Measurements from ENCODE around the gene RAP1GAP.
"Not testable (repeated sequence)": the region's sequence is repeated elsewhere in the genome, so short reads cannot be mapped to it uniquely, and the experiment has no call there.

RAP1GAP gene

DNA sequence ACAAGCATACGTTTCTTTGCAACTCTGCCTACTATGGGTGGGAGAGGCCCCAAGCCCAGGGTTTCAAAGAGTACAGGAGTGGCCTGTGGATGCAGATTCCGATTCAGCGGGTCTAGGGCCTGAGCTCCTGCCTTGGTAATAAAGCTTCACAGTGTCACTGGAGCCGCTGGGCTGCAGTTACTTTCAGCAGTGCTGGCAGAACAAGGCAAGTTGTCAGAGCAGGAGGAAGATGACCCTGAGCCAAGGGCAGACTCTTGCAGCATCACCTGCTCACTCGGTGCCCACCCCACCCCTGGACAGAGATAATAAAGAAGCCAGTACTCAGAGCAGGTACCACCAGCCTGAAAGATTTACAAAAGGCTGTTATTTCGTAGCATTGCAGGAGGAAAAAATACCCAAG is 8.0 kb upstream of the RAP1GAP start:
- no peak for DNase-seq (ENCODE audit: low spot score)

- DNase-seq (ENCODE audit: low spot score), result no peak
Measured at GRCh38 chr1:21674957-21675356, 5.8 kb upstream of the RAP1GAP start.

DNA sequence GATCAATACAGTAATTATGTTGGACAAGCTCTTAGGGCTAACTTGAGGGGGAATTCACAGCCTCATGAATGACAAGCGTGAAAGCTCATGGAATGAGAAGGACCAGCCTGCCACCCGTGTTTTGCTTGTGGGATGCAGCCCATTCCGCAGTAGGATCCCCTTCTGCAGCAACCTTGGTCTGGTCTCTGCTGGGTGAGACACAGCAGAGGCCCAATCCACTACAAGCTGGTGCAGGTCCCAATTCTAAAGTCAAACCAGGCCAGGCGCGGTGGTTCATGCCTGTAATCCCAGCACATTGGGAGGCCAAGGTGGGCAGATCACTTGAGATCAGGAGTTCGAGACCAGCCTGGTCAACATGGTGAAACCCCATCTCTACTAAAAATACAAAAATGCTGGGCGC is 4.7 kb upstream of the RAP1GAP start:
- DNase-seq (ENCODE audit: low spot score), result not testable (repeated sequence)

DNA sequence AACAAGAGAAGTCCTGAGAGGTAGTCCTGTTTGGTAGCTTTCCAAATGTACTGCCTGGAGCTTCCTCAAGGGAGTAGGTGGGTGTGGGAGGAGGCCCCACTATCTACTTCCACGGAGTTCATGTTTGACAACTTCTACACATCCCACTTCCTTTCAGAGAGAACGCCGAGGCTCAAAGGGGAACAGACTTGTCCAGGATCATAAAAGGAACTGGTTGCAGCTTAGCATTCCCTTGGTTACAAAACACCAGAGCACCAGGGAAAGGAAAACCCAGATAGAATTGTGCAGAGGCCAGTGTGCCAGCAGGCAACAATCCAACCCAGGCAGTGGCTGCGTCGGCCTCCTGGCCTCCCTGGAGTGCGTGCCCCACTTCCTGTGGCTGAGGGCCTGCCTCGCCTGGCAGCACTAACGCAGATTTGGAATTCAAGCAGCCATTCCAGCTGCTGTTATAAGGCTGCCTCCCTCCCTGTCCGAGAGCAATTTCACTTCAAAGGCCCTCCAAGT is 4.2 kb upstream of the RAP1GAP start:
- peak; percentile 88 for DNase-seq (ENCODE audit: low spot score)

DNA sequence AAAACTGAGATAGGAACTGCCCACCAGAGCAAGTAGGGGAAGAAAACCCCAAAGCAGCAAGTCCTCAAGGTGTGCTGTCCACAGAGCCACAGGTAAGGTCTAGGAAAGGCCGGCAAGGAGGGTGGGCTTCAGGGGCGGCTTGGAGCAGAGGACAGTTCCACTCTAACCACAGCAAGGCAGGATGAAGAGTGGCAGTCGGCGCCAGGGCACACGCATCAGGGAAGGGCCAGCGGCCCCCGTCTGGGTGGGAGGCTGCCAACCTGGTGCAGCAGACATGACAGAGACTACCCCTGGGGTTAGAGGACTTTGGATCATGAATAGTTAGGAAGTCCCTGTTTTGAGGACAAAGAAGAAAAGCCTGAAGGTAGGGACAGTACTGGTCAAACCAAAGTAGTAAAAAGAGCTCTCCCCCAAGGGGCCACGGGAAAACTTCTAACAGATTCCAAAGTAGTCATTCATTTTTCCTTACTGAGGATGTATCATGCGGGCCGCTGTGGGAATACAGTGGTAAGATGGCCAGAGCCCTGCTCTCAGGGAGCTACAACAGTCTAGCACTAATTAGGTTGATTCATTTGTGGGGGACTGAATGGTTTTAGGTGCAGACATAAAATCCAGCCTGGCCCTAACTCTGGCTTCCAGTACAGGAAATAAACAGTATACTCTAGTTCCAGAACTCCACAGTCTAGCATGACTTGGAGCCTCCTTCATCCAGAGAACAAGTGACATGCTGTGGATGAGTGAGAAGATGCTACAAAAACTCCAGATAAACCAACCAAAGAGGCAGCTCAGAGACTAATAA is 3.5 kb upstream of the RAP1GAP start:
- DNase-seq (ENCODE audit: low spot score), result peak; percentile 59

- DNase-seq (ENCODE audit: low spot score), result no peak
Measured at GRCh38 chr1:21671915-21672314, 2.8 kb upstream of the RAP1GAP start.

DNA sequence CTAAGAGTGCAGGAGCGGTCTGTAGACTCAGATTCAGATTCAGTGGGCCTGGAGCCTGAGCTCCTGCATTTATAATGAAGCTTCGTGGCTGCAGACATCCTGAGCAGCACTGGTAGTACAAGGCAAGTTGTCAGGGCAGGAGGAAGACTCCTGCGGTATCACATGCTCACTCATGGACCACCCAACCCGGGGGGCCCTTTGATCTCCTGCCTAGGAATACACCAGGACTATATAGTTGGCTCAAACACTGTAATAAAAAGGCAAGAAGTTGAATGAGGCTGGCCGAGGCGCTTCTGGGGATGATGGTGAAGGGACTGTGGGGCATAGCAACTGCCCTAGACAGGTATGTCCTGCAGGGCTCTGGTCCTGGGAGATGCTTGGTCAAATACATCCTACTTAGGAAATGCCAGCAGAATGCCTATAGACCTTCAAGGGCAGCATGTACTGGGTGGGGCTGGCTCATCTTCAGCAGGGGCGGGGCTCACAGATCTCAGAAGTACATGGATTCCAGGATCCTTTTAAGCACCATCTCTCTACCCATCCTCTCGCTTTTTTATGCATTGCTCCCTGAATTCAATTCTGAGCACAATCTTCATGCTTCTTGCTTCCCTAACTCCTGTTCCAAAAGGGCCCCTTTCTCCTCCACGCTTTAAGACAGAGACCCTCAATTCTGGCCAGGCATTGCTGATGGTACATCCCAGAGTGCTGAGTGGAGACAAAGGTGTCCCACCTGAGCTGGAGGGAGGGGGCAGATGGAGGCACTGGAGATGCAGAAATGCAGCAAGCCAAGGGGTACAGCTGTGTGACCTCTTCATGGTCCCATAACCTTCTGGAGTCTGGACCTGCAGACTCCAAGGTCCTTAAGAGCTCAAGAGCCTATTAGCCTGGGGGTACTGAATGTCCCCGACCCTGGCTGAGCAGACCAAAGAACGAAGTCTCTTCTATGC is 2.1 kb upstream of the RAP1GAP start:
- DNase-seq (ENCODE audit: low spot score), result no peak

GRCh38 chr1:21670059-21670881 is 1.1 kb upstream of the RAP1GAP start:
- DNase-seq (ENCODE audit: low spot score), result no peak

DNA sequence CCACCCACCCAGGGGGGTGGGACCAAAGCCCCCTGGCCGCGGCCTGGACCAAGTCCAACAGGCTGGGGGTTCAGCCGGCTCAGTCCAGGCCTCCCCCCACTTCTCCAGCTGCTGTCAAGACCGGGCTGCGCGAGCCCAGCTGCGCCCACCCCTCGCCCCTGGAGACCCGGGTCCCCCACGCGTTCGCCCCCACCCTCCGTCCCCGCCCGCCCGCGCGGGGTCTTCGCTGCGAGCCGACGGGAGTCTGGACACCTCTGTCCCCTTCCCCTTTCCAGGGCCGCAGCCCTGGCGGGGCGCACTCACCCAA is 253 bp downstream of the RAP1GAP start:
- DNase-seq (ENCODE audit: low spot score), result no peak

- DNase-seq (ENCODE audit: low spot score), result no peak
Measured at GRCh38 chr1:21668232-21668950, 766 bp downstream of the RAP1GAP start.

DNA sequence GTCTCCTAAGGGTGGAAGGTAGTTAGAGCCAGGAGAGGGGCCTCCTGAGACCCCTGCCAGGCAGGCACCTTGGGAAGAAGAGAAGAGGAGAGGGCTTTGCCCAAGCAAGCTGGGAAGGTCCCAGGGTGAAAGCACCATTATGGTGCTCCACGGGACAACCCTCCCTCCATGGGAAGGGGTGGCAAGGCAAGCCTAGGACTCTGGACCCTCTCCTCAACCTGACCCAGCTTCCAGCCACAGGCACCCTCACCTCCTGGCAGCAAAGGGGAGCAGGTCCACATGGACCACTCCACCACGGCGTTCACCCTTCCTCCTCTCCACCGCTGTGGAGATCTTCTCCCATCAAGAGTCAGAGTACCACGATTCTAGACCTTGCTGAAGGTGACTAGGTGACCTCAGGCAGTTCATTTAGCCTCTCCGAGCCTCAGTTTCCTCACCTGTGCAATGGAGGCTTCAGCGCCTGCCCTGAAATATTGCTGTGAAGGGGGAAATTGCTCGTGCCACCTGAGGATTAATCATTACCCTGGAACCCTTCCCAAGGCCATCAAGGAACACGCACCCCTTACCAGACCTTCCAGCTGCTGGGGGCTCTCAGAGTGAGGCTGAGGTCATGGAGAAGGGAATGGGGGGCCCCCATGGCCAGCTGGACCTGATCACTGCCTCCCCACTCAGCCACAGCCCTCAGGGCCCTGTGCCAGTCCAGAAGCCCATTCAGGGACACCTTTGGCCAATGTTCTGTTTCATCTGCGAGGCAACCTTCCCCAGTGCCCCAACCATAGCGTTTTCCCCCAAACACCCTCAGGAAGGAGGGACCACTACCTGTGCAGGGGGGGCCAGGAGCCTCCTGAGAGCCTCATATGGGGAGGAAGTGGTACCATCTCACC is 1.6 kb downstream of the RAP1GAP start:
- no peak for DNase-seq (ENCODE audit: low spot score)

GRCh38 chr1:21666576-21667320 is 2.4 kb downstream of the RAP1GAP start:
- no peak for DNase-seq (ENCODE audit: low spot score)

DNA sequence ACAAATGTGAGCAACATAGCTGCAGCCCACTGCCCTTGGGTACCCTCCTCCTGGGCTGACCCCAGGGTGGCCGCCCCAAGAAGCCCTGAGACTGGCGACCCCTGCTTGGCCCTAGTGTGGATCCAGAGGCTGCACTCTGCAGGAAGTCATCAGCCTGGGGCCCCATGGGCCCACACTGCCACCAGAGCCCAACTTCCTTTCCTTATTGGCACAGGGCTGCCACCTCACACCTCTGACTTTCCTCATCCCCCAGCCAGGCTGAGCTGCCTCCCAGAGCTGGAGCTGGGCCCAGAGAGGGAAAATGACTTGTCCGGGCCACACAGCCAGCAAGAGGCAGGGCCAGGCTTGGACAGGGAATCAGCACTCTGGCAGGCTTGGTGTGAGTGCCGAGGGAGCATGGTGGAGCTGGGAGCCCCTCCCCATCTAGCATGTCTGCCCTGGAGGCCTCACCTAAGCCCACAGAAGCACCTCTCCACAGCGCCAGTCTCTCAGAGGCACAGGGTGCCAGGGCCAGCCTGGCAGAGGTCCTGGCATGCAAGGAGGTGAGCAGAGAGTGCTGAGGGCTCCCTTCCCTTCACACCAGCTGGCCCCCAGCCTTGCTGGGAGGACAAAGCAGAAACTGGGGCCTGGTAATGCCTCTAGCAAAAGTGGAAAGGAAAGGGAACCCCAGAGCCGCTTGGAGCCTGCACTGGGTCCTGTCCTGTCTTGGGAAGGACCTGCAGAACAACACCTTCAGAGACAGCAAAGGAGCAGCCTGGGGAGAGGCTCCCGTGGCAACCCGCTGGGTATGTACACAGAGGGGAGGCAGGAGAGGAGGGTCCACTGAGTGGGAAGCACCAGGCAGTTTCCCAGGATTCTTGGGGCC is 3.2 kb downstream of the RAP1GAP start:
- peak; percentile 41 for DNase-seq (ENCODE audit: low spot score)

- no peak for DNase-seq (ENCODE audit: low spot score)
Measured at GRCh38 chr1:21664806-21665588, 4.2 kb downstream of the RAP1GAP start.

DNA sequence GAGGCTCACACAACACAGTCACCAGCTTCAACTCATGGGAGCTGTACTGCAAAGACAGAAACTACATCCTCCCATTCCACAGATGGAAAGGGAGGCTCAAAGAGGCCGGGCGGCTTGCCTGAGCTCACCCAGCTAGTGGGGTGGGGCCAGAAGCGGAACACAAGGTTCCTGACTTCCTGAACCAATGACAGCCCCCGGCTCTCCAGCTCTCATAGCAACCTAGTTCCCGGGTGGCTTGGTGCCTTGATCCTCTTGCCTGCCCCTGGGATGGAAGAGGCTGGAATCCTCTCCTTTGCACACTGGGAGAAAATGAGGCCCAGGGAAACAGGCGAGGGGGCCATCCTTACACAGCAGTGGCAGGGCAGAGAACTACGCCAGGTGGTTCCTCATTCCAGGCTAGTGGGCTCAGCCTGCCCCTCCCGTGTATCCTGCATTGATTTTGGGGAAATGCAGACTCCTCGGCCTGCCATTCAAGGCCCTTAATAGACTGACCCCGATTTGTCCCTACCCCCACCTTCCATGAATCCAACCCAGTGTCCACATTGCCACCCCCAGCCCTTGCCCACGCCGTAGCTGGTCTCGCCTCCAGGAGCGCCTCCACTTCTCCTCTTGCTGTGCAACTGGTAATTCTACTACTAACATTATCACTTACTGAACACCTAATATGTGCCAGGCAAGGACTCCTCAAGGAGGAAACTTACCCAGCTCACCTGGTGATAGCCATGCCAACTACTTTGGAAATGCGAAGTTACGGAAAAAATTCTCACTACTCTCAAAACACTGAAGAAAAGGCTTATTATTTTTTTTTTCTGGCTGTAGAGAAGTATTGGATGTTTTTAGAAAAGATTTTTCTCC is 5.0 kb downstream of the RAP1GAP start:
- DNase-seq (ENCODE audit: low spot score), result no peak

- DNase-seq (ENCODE audit: low spot score), result no peak
Measured at GRCh38 chr1:21663248-21663950, 5.8 kb downstream of the RAP1GAP start.
